ENCODE results near the gene PABPN1. TPM values are rescaled to one million over a fixed set of nuclear protein-coding genes. Genes with fewer than 3 reads are reported as not detected.

PABPN1 gene
- total and polyA plus RNA-seq, 2 of the 13 experiments (the other 11 are each of a cell fraction or from before 2014, with no cell fraction given) = 233 to 524 TPM

DNA sequence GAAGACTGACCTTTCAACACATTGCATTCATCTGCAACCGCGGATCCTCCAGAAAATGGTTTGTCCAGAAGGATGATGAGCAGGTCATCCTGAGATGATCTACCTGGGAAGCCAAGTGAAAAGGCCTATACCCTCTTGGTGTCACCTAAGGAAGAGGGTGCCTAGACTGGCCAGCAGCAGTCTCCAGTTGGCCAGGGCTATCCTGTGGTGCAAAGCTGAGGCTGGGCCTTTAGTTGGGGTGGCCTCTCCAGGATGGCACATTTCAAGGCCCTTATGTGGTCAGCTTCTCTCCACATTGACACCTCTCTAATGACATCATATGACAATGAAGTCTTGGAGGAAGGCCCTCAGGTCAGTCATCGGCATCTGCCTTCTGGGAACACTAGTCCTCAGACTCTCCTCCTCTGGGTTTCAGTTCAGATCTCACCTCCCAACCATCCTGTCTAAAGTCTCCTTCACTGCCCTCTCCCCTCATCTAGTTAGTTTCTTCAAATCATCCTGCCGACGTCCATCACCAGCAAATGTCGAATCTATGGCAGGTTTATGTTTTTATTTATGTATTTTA, 34.7 kb downstream of the PABPN1 start:
- TF ChIP-seq EZH2 (conservative IDR thresholded peaks at IDR 0.05; ENCODE audit: low read depth, low read length) (peak; percentile 93), CREB1 (IDR thresholded peaks at IDR 0.05) (peak; percentile 69), CREB1 (CRISPR knock-in tag; IDR thresholded peaks at IDR 0.05) (no peak), ATF7 (IDR thresholded peaks at IDR 0.05) (peak; percentile 67), ATF7 (CRISPR knock-in tag; IDR thresholded peaks at IDR 0.05) (no peak), SETDB1 (CRISPR knock-in tag; IDR thresholded peaks at IDR 0.05; ENCODE audit: borderline replicate concordance) (no peak)
- 7% methylated on average over 6 of the region's 6 CpGs for WGBS (ENCODE audit: low lambda C conversion rate)
- Histone ChIP-seq H3K4me3 (replicated peaks in 1 of 3; ENCODE audit: insufficient read depth in 1 of 3, low read depth in 2 of 3, low read length in 3 of 3) (no peak overlapping the region), H3K36me3 (replicated peaks in 1 of 2; ENCODE audit: control insufficient read depth in 1 of 2, insufficient read depth in 2 of 2, low read length in 2 of 2) (no peaks in the 10 kb centered on the region), H2AFZ (ENCODE audit: low read length) (no peak overlapping the region), H3K27me3 (ENCODE audit: control insufficient read depth in 1 of 2, insufficient read depth in 2 of 2, low read length in 2 of 2) (peaks cover 47 to 95% of the 10 kb centered on the region in 2 experiments), H3K4me1 (ENCODE audit: insufficient read depth, low read length) (peaks cover 27% of the 10 kb centered on the region), H3K9me3 (ENCODE audit: low read length) (no peaks in the 10 kb centered on the region), H3K27ac (ENCODE audit: extremely low read length, insufficient read depth, low read length) (no peak overlapping the region), H3K79me2 (ENCODE audit: insufficient read depth, low read length) (no peaks in the 10 kb centered on the region), H4K20me1 (ENCODE audit: insufficient read depth, low read length) (no peaks in the 10 kb centered on the region), H3K4me2 (ENCODE audit: low read depth, low read length) (no peak overlapping the region), H3K9ac (ENCODE audit: insufficient read depth, low read depth, low read length) (no peak overlapping the region)
- in situ Hi-C loops (cut with HindIII; ENCODE audit: extremely low pct_ligation_motif_present, low pct_unique_long_range_greater_than_20kb) (no loop called here), intact Hi-C loops (cut with micrococcal nuclease; ENCODE audit: unreplicated experiment) (no loop called here)
- FAIRE-seq (no peak), DNase-seq (ENCODE audit: low spot score) (no peak), ATAC-seq (no peak)
- BruUV-seq (replicated peaks) = no TSS peak
- POLR2A ChIA-PET = no interaction called here
- CTCF ChIA-PET (ENCODE audit: low intra/inter-chr PET ratio, low total read pairs) = no interaction called here

DNA sequence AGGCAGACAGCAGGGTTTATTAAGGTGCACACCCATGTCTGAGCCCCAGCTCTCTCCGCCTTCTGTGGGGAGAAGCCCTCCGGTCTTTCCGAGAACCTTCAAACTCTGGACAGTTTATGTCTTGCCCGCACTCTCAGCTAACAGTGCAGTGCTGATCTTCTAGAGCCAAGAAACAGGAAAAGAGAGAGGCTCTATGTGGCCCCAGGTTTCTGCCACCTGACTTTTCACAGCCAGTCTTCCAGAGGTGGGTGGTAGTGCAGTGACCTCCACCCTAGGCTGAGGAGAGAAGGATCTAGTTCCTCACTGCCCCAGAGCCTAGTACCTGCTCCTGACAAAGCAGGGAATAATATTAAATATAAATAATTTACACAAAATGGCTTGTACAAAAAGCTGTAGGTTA, 35.4 kb downstream of the PABPN1 start:
- no peaks in the 10 kb centered on the region for H3K36me3 ChIP-seq (replicated peaks in 1 of 2; ENCODE audit: control insufficient read depth in 1 of 2, insufficient read depth in 2 of 2, low read length in 2 of 2)
- FAIRE-seq (no peak), ATAC-seq (no peak), DNase-seq (ENCODE audit: low spot score) (no peak)
- BruUV-seq (replicated peaks) = no TSS peak
- H3K4me1 ChIP-seq (ENCODE audit: insufficient read depth, low read length) = peaks cover 30% of the 10 kb centered on the region
- H3K4me2 ChIP-seq (ENCODE audit: low read depth, low read length) = no peak overlapping the region
- POLR2A ChIA-PET = interaction anchor here (1.0 kb wide), 1 partner anchor 36 kb away, joined by 3 read pairs; the partner anchor contains the start of gene PABPN1
- CTCF ChIA-PET (ENCODE audit: low intra/inter-chr PET ratio, low total read pairs) = no interaction called here
- H2AFZ ChIP-seq (ENCODE audit: low read length) = no peak overlapping the region
- H4K20me1 ChIP-seq (ENCODE audit: insufficient read depth, low read length) = no peaks in the 10 kb centered on the region
- no peak overlapping the region for H3K27ac ChIP-seq (ENCODE audit: extremely low read length, insufficient read depth, low read length)
- intact Hi-C loops (cut with micrococcal nuclease; ENCODE audit: unreplicated experiment) = no loop called here
- H3K27me3 ChIP-seq (ENCODE audit: control insufficient read depth in 1 of 2, insufficient read depth in 2 of 2, low read length in 2 of 2) = peaks cover 51 to 95% of the 10 kb centered on the region in 2 experiments
- H3K9me3 ChIP-seq (ENCODE audit: low read length) = no peaks in the 10 kb centered on the region
- no peak overlapping the region for H3K9ac ChIP-seq (ENCODE audit: insufficient read depth, low read depth, low read length)
- no peak overlapping the region for H3K4me3 ChIP-seq (replicated peaks in 1 of 3; ENCODE audit: insufficient read depth in 1 of 3, low read depth in 2 of 3, low read length in 3 of 3)
- H3K79me2 ChIP-seq (ENCODE audit: insufficient read depth, low read length) = no peaks in the 10 kb centered on the region
- in situ Hi-C loops (cut with HindIII; ENCODE audit: extremely low pct_ligation_motif_present, low pct_unique_long_range_greater_than_20kb) = no loop called here
- 5% methylated on average over 4 of the region's 4 CpGs for WGBS (ENCODE audit: low lambda C conversion rate)
- TF ChIP-seq, protein P1, sequence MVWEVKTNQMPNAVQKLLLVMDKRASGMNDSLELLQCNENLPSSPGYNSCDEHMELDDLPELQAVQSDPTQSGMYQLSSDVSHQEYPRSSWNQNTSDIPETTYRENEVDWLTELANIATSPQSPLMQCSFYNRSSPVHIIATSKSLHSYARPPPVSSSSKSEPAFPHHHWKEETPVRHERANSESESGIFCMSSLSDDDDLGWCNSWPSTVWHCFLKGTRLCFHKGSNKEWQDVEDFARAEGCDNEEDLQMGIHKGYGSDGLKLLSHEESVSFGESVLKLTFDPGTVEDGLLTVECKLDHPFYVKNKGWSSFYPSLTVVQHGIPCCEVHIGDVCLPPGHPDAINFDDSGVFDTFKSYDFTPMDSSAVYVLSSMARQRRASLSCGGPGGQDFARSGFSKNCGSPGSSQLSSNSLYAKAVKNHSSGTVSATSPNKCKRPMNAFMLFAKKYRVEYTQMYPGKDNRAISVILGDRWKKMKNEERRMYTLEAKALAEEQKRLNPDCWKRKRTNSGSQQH (CRISPR knock-in tag; IDR thresholded peaks at IDR 0.05; ENCODE audit: low read depth) = no peak
- TF ChIP-seq MTF1 (CRISPR knock-in tag; IDR thresholded peaks at IDR 0.05) (no peak), SMAD9 (CRISPR knock-in tag; IDR thresholded peaks at IDR 0.05) (no peak), ZNF124 (CRISPR knock-in tag; IDR thresholded peaks at IDR 0.05) (no peak), ZNF317 (CRISPR knock-in tag; IDR thresholded peaks at IDR 0.05) (no peak), GTF3A (CRISPR knock-in tag; conservative IDR thresholded peaks at IDR 0.05) (no peak), ZNF878 (CRISPR knock-in tag; IDR thresholded peaks at IDR 0.05) (no peak), FOXA3 (CRISPR knock-in tag; IDR thresholded peaks at IDR 0.05) (no peak), ZNF234 (CRISPR knock-in tag; conservative IDR thresholded peaks at IDR 0.05) (no peak), ZFP41 (CRISPR knock-in tag; IDR thresholded peaks at IDR 0.05; ENCODE audit: borderline replicate concordance) (no peak), PAF1 (CRISPR knock-in tag; IDR thresholded peaks at IDR 0.05) (no peak)
- TF ChIP-seq, protein P2, sequence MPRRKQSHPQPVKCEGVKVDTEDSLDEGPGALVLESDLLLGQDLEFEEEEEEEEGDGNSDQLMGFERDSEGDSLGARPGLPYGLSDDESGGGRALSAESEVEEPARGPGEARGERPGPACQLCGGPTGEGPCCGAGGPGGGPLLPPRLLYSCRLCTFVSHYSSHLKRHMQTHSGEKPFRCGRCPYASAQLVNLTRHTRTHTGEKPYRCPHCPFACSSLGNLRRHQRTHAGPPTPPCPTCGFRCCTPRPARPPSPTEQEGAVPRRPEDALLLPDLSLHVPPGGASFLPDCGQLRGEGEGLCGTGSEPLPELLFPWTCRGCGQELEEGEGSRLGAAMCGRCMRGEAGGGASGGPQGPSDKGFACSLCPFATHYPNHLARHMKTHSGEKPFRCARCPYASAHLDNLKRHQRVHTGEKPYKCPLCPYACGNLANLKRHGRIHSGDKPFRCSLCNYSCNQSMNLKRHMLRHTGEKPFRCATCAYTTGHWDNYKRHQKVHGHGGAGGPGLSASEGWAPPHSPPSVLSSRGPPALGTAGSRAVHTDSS (CRISPR knock-in tag; conservative IDR thresholded peaks at IDR 0.05) = no peak
